HFF-Myc (cell line): ENCODE measurements around the gene IRF9.

ENCODE experiments used
- DNase-seq: peaks from one replicate; pipeline ENCODE4 v3.0.0-alpha.2; 2011; ENCODE audit warnings: low read depth; ENCODE audit errors: extremely low read depth
- H3K4me3 ChIP-seq: replicated peaks from 2 replicates; pipeline ENCODE4 v1.5.1; 2011; ENCODE audit warnings: low read depth, mild to moderate bottlenecking, control low read depth, low read length
- TF ChIP-seq, protein P1 (sequence below): IDR thresholded peaks from 2 replicates; pipeline ENCODE4 v1.5.1; 2012; ENCODE audit warnings: mild to moderate bottlenecking, low read depth, low read length, control low read depth; ENCODE audit errors: missing control alignments

The IRF9 gene

DNA sequence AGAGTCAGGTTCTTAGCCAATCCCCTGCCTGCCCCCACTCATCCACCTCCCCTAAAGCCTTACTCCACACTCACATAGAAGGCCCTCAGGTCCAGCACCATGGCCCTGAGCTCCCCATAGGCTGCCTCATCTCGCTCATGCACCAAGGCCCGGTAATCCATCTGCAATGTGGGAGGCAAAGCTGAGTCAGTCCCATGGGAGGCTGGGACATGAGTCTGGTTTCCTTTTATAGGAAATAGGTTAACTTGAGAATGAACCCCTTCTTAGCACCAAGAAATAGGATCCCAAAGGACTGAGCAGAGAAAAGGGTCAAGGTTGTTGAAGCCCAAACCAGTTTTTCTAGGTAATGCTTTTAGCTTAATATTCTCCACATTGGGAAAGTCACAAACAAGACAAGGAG lies 17.6 kb upstream of the IRF9 start:
- H3K4me3 ChIP-seq = no peak overlapping the region
- TF ChIP-seq, protein P1, sequence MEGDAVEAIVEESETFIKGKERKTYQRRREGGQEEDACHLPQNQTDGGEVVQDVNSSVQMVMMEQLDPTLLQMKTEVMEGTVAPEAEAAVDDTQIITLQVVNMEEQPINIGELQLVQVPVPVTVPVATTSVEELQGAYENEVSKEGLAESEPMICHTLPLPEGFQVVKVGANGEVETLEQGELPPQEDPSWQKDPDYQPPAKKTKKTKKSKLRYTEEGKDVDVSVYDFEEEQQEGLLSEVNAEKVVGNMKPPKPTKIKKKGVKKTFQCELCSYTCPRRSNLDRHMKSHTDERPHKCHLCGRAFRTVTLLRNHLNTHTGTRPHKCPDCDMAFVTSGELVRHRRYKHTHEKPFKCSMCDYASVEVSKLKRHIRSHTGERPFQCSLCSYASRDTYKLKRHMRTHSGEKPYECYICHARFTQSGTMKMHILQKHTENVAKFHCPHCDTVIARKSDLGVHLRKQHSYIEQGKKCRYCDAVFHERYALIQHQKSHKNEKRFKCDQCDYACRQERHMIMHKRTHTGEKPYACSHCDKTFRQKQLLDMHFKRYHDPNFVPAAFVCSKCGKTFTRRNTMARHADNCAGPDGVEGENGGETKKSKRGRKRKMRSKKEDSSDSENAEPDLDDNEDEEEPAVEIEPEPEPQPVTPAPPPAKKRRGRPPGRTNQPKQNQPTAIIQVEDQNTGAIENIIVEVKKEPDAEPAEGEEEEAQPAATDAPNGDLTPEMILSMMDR = no peak
- DNase-seq = no peak

- no peak overlapping the region for H3K4me3 ChIP-seq
- DNase-seq = no peak
- TF ChIP-seq, protein P1 = no peak
Observed at GRCh38 chr14:24144451-24144850, 16.6 kb upstream of the IRF9 start.

DNA sequence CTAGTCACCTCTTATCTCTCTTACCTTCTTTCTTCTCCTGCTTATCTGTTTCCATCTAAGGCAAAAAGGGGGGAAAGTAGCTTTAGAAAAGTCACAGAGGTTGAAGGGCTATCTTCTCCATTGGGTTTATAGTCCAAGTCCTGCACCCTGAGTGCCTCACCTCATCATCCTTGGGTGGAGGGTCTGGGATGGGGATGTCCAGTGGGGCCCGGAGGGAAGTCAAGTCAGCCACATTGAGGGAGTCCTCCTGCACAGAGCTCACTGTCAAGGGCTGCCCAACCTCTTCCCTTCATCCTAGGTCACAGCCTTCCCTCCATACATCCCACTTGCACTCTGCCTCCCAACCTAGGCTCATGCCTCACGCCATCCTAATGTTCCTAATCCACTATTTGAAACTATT lies 15.8 kb upstream of the IRF9 start:
- DNase-seq = no peak
- TF ChIP-seq, protein P1 = no peak
- peak overlapping the region; percentile 75 for H3K4me3 ChIP-seq

GRCh38 chr14:24145690-24146452 lies 15.2 kb upstream of the IRF9 start:
- H3K4me3 ChIP-seq = peak overlapping the region; percentile 75
- TF ChIP-seq, protein P1 = no peak
- no peak for DNase-seq

GRCh38 chr14:24146453-24146977 lies 14.6 kb upstream of the IRF9 start, which contains the start of gene PSME2:
PSME2 (minus strand) TSS chr14:24146610; CDS start chr14:24146581, 29 bp downstream.
- DNase-seq = peak; percentile 85
- TF ChIP-seq, protein P1 = no peak
- H3K4me3 ChIP-seq = peak within 1 kb of the TSS; percentile 75

DNA sequence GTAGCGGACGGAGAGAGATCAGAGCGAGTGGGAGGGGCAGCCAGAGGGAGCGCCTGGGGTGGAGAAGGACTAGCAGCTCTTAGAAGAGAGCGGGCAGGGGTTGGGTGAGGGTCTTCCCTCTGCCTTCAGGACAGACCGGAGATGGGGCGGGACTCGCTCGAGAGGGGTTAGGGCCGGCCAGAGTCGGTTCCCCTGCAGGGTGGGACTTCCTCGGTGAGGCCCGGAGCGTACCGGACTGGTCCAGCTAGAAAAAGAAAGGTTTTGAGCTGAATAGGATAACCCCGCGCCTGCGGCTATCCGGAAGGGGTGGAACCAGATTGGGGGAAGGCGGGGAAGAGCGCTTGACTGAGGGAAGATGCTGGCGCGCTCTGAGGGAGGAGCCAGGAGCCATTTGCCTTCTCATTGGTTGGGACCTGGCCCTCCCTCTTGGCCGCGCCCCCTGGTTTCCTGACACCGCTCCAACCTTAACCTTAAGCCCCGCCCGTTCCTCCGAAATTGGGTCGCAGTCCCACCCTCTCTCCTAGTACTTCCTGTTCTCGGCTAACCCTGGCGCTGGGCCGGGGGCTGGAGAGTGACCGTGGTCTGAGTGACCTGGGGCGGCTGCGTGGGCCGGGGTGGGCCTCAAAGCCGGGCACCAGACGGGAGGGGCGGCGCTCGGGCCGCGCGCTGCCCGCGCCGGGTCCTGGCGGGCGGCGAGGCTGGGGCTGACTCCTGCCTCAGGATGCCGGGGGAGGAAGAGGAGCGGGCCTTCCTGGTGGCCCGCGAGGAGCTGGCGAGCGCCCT lies 13.9 kb upstream of the IRF9 start, which contains the start of gene RNF31:
Gene RNF31, plus strand, starts transcription at position 521 of the 783 bp plus-strand sequence. Its CDS starts 201 bp downstream, at position 722.
- TF ChIP-seq, protein P1 = no peak
- DNase-seq = peak; percentile 94
- peak within 1 kb of the TSS; percentile 75 for H3K4me3 ChIP-seq
